Choroid plexus epithelial cell (primary cell): ENCODE measurements around the gene WBP2.

Experiments used
- DNase-seq: peaks from one replicate; pipeline ENCODE4 v3.0.0-alpha.2; 2010; ENCODE audit warnings: low read depth
- H3K4me3 ChIP-seq: 2 replicates; pipeline ENCODE4 v1.5.1; 2011; ENCODE audit warnings: low read depth, mild to moderate bottlenecking, control low read depth, low read length, moderate library complexity
- CTCF ChIP-seq: conservative IDR thresholded peaks from 2 replicates; pipeline ENCODE4 v1.5.1; 2011; ENCODE audit warnings: low read depth, mild to moderate bottlenecking, control low read depth, inconsistent platforms, low read length, moderate library complexity

Gene WBP2

GRCh38 chr17:75893305-75894048 is 38.3 kb upstream of the WBP2 start:
- H3K4me3 ChIP-seq, result no peak overlapping the region
- TF ChIP-seq CTCF, result no peak
- no peak for DNase-seq

- no peak for TF ChIP-seq CTCF
- no peak overlapping the region for H3K4me3 ChIP-seq
- no peak for DNase-seq
These were observed 37.6 kb upstream of the WBP2 start for GRCh38 chr17:75892556-75893224.

DNA sequence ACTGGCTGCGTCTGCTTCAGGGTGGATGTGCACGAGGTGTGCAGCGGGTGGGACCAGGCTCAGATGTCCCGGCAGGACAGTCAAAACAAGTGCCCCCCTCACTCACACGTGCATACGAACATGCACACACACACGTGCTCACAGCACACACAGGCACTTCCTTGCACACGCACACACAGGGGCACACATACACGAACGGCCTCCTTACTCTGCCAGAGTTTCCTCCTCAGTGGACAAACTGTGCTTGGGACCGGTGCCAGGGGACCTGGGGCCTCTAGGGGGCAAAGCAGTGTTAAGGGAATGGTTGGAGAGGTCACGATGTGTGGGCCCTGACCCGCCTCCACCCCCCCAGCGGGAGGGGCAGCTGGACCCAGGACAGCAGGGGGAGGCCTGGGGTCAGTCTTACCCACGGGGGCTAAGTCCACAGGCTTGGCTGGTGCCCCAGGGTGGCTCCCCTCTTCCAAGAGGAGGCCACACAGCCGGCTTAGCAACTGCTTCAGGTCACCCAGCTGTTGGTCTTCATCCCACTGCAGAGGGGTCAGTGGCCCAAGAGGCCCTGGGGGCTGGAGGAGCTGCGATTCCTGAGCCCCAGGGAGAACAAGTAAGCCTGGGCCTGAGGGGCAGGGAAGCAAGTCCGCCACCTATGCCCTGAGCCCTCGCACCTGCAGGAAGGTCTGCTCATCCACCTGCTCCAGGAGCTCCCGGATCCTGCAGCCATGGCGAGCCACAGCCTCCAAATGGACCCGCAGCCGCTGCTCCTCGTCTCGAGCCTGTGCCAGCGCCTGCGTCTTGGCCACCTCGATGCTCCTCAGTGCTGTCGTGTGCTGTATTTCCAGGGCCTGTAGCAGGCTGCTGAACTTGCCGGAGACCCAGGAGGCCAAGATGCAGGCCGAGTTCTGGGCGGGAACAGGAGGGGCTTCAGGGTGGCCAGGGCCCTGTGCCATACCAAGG is 36.7 kb upstream of the WBP2 start:
- no peak overlapping the region for H3K4me3 ChIP-seq
- DNase-seq, result no peak
- no peak for TF ChIP-seq CTCF

DNA sequence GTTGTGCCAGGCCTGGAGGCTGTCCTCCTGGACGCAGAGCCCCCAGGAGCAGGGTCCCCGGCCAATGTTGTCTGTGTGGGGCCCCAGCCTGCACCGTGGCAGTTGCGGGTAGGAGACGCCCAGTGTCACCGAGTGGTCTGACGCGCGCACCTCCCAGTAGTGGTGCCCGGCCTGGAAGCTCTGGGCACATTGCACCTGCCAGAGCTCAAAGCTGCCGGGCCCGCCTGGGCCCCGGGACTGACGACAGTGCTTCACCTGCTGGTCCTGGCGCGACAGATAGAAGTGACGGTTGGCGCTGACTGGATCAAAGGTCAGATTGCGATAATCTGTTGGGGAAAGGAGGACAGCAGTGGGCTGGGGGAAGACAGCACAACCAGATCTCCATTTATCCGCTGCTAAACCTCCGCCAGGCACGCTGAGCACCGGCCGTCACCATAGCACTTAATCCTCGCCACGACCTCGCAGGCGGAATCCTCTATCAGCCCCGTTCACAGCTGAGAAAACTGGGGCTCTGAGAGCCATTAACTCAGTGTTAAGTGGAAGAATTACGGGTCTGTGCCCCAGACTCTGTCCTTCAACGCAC is 36.0 kb upstream of the WBP2 start:
- H3K4me3 ChIP-seq, result no peak overlapping the region
- no peak for DNase-seq
- TF ChIP-seq CTCF, result no peak

GRCh38 chr17:75889454-75889853 is 34.3 kb upstream of the WBP2 start:
- no peak overlapping the region for H3K4me3 ChIP-seq

More at GRCh38 chr17:75889454-75889853, 34.3 kb upstream of the WBP2 start:
- no peak for DNase-seq
- no peak for TF ChIP-seq CTCF
